GF-D8 (cell line): Measurements from ENCODE around the gene SUN3.
"Not testable (repeated sequence)": the region's sequence is repeated elsewhere in the genome, so short reads cannot be mapped to it uniquely, and the experiment has no call there.

ENCODE experiments used
- DNase-seq: peaks from one replicate; lab custom pipeline; 2025; lab: John Stamatoyannopoulos, UW

Gene SUN3

DNA sequence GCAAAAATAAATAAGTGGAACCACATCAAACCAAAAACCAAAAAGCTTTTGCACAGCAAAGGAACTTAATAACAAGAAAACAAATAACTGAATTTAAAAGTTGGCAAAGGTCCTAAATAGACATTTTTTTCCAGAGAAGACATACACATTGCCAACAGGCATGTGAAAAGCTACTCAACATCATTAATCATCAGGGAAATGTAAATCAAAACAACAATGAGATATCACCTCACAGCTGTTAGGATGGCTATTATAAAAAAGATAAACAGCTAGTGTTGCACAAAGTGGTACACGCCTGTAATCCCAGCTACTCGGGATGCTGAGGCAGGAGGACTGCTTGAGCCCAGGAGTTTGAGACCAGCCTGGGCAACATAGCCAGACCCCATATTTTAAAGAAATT is 2.2 kb upstream of the SUN3 start:
- no peak for DNase-seq

DNA sequence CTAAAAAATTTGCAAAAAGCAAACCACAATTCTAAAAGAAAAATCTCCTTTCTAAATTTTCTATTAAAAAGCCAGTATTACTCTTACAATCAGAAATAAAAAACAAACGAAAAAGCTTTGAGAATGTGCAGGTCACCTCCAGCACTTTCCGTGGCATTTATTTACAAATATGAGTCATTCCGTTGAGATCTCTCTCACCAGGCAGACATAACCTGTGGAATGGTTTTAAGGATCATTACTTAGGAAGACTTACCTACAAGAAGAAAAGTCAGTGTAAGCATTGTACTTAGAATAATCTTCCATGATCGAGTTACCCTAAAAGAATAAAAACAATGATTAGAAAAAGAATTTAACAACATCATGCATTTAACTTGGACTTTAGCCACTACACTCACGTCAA is 3.3 kb downstream of the SUN3 start:
- no peak for DNase-seq

DNA sequence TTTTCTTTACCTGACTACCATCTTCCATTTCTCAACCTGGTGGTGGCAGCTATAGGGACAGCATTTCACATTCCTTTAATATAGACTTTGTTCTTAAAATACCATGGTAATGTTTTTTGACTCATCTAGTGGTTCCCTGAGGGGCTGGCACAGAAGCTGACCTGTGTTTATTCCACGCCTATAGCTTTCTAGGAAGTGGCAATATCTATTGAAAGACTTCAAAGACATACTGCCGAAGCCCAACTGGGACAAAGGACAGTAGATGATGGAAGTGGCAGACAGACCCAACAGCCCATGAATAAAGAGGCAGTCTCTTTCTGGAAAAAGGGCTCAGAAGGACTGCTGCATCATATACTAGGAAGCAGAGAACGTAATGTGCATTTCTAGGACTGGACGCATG is 11.2 kb downstream of the SUN3 start:
- DNase-seq = no peak

DNA sequence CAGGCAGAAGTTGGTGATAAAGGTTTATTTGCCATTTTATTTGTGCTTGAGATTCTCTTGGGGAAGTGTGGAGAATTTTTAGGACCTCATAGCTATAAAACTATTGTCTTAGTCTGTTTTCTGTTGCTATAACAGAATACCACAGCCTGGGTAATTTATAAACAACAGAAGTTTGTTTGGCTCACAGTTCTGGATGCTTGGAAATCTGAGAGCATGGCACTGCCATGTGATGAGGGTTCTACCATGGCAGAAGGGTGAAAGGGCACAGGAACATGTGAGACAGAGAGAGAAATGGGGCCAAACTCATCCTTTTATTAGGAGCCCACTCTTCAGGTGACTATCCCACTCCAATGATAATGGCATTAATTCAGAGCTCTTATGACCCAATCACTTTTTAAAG is 12.3 kb downstream of the SUN3 start:
- DNase-seq = no peak

DNA sequence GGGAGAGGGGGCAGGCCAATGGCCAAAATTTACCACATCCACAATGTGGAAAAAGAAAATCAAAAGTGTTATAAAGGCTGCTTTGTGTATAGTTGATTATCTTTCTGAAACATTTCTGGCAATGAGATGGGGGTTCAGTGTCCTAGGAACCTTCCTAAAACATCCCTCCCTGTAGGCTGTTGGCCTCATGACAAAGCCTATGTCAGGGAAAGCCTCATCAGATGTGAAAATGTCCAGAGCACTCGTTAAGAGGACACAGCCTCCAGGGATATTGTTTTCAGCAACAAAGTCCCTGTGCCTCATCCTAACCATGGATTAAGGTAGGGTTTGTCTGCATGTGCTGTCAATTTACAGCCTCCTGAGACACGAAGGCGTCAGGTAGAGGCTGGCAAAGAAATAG is 17.0 kb downstream of the SUN3 start:
- DNase-seq = no peak

DNA sequence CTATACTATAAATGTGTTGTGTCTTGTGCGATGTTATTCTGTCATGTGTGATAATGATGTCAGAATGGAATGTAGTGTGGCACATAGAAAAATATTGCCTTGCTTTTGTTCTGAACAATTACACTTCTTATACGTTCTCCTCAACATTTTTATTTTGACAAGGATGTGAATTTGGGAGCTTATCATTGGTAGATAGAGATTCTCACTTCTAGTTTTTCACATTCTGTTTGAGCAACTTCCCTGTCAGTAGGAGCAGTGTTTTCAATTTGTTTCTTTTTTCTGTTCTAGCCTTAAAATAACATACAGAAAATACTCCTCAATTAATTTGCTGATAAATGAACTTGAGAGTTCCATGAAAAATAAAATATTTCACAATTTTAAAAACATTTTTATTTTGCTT is 17.6 kb downstream of the SUN3 start:
- no peak for DNase-seq

DNA sequence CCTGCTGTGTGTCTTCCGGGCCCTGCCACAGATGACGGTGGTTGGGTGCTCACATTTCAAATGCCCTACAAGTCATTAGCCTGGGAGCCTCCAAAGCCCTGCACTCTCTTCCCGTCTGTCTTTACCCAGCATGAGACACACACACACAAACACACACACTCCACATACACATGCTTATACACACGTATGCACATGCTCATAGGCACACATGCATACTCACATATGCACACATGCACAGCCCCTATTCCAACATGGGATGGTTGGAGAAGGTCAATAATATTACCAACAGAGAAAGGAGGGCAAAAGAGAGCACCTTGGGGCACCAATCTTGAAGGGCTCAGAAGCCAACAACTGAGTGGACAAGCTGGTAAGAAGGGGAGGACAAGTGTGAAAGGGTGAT is 19.0 kb downstream of the SUN3 start:
- DNase-seq = no peak

DNA sequence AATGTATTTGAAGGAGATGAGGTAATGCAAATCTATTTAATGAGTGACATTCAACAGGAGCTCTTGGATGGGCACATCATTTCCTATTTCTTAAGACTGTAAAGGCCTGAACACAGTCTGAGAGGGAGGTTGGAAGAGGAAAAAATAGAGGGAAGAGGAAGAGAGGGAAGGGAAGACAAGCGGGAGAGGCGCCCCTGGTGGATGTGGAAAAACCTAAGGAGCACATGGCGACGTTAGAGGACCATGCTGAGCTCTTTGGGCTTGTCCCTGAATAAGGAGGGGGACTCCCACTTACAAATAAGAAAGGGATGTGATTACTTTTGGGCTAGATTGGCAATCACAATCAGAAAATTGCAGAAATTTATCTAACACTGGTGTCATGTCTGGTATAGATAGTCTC is 19.6 kb downstream of the SUN3 start:
- DNase-seq = no peak

DNA sequence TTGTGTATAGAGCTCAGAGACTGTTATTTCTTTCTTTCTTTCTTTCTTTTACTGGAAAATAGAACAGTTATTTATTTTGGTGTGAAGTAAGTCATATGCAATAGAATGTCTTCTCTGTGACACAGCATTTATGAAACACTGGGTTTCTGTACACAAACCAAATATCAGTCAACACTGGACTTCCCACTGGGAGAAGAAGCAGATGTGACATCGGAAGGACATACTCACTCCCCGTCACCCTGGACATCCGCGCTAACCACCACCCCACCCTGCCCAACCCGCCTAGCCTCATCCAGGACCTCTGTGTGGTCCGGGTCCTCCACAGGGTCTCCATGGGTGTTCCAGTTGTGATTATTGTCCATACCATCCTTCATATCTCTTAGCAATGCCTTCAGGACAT is 22.0 kb downstream of the SUN3 start:
- DNase-seq = no peak

DNA sequence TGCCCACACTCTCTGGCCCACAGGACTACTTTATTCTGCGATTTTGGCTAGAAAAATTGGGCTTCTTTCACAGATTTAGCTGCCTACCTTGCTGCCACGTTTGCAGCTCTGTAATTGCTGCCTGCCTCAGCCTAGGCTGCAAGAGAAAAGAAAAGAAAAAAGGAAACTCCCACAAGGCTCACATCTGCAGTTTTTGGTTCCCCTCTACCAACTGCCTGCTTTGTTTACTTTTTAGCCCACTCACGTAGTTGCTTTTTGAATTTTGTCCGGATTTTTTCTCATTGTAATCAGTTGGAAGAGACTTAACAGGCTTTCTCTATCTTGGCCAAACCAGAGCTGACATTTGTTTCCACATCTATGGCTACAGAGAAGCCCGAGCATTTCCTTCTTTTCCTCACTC is 24.3 kb downstream of the SUN3 start:
- DNase-seq = no peak

DNA sequence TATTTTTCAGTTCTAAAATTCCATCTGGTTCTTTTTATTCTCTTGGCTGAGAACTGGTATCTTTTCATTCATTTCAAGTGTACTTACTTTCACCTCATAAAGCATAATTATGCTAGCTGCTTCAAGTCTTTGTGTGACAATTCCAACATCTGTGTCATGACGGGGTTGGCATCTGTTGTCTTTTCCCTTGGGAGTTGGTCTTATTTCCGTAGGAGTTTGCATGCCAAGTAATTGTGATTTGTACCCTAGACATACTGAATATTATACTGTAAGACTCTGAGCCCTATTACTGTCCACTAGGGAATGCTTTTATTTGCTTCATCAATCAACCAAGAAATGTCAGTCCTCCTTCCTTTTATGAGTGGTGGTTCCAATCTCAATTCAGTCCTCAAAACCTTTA is 24.9 kb downstream of the SUN3 start:
- DNase-seq = no peak

DNA sequence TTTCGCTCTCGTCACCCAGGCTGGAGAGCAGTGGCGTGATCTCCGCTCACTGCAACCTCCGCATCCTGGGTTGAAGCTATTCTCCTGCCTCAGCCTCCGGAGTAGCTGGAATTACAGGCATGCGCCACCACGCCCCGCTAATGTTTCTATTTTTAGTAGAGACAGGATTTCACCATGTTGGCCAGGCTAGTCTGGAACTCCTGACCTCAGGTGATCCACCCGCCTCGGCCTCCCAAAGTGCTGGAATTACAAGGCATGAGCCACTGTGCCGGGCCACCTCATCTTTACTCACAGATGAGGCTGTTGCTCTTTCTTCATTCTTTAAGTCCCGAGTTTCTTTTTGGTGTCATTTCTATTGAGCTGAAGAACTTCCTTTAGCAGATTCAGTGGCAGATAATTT is 28.7 kb downstream of the SUN3 start:
- DNase-seq = not testable (repeated sequence)

DNA sequence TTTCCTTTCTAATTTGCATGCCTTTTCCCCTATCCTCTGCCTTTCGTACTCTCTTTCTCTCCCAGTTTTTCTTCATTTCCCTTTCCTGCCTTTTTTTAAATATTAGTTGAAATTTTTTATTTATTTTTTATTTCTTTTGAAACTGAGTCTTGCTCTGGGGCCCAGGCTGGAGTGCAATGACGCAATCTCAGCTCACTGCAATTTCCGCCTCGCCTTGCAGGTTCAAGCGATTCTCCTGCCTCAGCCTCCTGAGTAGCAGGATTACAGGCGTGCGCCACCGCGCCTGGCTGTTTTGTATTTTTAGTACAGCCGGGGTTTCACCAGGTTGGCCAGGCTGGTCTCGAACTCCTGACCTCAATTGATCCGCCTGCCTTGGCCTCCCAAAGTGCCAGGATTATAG is 29.5 kb downstream of the SUN3 start:
- no peak for DNase-seq

DNA sequence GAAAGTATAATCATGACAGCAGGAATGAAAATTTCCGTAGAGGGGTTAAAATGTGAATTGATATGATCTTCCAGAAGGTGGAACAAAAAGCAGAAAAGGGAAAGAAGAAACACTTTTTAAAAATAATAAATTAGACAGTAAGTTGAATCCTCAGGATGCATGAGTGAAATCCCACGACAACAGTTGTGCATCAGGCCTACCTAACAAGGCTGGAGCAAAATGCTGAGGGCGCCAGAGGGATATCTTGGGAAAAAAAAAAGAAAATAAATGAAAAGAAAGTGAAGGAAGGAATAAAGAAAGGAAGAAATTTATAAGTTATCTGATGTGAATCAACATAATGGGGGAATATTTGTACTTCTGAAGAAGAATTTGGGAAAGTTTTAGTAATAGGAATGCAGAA is 36.5 kb downstream of the SUN3 start:
- DNase-seq = no peak

DNA sequence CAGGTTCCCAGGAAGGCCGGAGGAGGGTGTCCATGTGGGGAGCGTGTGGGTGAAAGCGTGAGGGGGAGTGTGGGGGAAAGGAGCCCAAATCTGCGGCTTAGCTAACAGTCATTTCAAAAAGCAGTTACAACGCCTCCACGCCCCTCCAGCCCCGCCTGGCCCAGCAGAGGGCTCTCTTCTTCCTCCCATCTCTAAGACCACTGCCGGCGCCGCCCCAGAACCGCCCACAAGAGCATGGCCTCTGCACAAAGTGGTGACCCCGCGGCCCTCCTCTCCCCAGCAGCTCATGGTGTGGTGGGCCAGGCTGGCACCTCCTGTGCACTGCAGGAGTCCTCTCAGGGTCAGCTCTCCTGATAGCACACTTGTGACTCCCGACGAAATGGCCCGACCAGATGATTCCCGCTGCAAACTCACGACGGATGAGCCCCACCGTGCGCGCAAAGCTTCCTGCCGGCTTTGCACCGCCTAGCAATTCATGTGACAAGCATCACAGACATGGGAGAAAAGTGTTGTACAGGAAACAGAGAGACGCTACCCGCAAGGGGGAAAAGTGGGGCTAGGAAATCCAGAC is 37.1 kb downstream of the SUN3 start:
- peak; percentile 91 for DNase-seq

DNA sequence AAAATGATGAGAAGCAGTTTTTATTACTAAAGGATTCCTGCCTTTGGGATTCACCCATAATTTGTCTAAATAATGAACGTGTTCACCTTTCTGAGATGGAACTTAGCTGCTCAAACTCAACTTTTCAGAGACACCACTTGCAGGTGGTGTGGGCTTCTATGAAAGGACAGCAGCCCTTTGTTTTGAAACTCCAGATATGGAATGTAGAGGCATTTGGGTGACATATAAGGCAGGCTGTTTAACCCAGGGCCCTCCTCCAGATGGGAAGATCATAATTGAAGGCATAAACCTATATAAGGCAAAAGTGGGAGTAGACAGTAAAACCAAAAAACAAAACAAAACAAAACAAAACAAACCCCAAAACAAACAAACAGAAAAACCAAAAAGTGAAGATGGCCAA is 37.6 kb downstream of the SUN3 start:
- DNase-seq = no peak

DNA sequence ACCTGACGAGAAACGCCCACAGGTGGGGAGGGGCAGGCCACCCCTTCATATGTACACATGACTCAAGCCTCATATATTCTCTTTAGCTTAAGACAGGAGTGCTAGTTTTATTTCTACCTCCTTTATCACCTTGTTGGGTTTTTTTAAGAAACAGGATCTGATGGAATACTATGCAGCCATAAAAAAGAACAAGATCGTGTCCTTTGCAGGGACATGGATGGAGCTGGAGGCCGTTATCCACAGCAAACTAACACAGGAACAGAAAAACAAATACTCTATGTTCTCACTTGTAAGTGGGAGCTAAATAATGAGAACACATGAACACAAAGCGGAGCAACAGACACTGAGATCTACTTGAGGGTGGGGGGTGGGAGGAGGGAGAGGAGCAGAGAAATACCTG is 38.3 kb downstream of the SUN3 start:
- no peak for DNase-seq

DNA sequence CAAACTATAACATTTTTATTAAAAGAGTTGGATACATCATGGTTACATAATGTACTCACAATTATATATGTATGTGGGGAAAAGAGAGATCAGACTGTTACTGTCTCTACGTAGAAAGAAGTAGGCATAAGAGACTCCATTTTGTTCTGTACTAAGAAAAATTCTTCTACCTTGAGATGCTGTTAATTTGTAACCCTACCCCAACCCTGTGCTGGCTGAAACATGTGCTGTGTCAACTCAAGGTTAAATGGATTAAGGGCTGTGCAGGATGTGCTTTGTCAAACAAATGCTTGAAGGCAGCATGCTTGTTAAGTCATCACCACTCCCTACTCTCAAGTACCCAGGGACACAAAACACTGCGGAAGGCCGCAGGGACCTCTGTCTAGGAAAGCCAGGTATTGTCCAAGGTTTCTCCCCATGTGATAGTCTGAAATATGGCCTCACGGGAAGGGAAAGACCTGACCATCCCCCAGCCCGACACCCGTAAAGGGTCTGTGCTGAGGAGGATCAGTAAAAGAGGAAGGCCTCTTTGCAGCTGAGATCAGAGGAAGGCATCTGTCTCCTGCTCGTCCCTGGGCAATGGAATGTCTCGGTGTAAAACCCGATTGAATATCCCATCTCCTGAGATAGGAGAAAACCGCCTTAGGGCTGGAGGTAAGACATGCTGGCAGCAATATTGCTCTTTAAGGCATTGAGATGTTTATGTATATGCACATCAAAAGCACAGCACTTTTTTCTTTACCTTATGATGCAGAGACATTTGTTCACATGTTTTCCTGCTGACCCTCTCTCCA is 39.1 kb downstream of the SUN3 start:
- not testable (repeated sequence) for DNase-seq

DNA sequence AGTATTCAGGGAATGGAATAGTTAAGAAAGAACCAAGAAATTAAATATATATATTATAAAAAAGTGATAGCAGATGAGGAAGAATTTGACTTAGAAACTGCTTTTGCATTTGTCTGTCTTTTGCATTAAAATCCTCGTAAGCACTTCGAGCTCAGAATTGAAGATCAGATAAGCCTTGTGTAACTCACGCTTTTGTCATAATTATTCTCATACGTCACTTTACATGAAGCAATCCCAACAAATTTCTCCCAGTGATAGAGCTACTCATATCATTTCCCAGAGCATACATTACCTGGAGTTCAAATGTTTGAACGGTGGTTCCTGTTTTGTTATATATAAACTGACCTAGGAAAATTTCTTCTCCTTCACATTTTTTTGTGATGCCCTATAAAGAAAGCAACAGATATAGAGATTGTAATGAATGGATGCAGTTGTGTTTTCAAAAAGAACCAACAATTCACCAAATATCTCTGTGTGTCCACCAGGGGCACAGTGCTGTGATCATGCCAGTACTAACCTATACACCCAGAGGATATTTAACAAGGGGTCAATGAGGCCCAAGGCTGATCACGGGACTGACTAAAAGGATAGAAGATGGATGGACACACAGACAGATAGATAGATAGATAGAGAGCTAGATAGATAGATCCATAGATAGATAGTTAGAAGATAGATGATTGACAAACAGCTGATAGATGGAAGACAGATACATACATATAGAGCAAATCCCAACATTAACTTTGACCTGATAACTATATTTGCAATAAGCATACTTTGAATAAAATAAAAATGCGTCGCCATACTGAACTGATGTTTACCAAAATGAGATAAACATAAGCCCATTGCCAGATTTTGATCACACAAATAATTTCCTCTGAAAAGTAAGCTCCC is 40.2 kb downstream of the SUN3 start:
- DNase-seq = no peak

DNA sequence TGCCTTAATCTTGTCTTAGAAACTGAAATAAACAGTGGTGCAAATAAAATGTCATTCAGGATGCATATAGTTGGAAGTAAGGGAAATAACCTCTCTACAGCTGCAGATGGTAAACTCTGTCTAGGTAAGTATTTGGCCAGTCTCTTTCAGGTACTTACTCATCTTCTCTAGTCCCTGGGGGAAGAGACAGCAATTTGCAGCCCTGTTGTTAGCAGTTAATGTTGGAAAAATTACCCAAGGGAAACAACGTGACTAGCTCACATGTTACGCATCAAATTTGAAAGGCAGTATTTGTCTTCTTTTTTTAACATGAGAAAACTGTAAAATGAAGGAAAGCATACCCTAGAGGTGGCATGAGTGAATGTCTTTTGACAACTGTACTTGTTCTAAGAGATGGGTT is 46.3 kb downstream of the SUN3 start:
- no peak for DNase-seq

DNA sequence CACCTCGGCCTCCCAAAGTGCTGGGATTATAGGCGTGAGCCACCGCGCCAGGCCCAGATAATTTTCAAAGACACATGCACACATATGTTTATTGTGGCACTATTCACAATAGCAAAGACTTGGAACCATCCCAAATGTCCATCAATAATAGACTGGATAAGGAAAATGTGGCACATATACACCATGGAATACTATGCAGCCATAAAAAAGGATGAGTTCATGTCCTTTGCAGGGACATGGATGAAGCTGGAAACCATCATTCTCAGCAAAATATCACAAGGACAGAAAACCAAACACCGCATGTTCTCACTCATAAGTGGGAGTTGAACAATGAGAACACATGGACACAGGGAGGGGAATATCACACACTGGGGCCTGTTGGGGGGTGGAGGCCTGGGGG is 48.3 kb downstream of the SUN3 start:
- not testable (repeated sequence) for DNase-seq

DNA sequence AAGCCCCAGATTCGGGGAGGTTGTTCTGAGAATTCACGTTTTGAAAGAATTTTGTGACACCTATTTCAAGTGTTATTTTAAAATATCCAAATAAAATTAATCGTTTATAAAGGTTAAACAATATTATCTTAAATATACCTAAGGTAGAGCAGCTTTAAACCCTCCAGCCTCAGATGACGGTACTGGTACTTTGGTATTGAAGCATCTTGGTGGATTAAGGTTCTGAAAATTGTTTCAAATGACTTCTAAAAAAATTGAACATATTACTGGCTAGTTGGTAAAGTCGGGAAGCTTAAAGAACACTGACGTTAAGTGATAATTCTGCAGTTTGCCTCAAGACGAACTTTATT is 49.1 kb downstream of the SUN3 start:
- DNase-seq = no peak

DNA sequence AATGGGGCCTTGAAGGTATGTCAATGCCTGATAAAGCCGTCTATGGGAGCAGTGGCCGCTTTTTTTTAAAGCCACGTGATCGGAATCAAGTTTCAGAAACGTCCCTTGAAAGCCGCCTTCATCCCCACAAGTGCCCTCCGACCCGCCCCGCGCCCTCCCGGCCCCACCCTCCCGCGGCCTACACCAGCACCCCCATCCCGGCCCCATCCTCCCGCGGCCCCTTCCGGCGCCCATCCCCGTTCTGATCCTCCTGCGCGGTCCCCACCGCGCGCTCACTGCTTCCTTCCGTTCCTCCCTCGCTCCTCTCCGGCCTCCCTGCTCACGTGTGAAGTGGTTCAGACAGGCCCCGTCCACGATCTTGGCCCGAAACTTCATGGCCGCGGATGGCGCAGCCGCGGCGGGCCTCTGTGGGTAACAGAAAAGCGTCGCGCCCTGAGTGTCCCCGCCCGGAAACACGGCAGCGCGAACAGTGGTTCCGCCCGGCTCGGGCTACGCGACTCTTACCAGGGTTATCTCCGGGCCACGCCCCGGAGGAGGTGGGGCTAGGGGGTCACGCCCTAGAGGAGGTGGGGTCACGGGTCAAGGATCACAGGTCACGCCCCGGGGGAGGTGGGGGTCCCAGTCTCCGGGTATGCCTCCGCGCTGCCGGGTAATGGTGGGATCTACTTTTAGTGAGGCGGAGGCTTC is 49.6 kb downstream of the SUN3 start, which contains the start of gene HUS1:
TSS of gene HUS1 (minus strand) at position 471 of the 687 bp plus-strand sequence. CDS start at position 375, 96 bp downstream.
- DNase-seq = peak; percentile 88
